GM12878 (cell line): ENCODE measurements around the gene GRIA4. TPM values are rescaled to one million over a fixed set of nuclear protein-coding genes. Genes with fewer than 3 reads are reported as not detected.

Source experiments
- ATF3 ChIP-seq: IDR thresholded peaks from 2 replicates; pipeline ENCODE4 v1.6.1; 2011; ENCODE audit warnings: low read depth, mild to moderate bottlenecking, low read length, moderate library complexity, borderline replicate concordance; ENCODE audit errors: extremely low read depth
- CHD1 ChIP-seq: IDR thresholded peaks from 2 replicates; pipeline ENCODE4 v1.6.1; 2012; ENCODE audit warnings: low read depth, low read length, improper control_type of control experiment
- CREM ChIP-seq: IDR thresholded peaks from 2 replicates; pipeline ENCODE4 v1.6.1; 2014; ENCODE audit warnings: antibody characterized with exemption, low read depth
- EZH2 ChIP-seq: IDR thresholded peaks from 2 replicates; pipeline ENCODE4 v1.6.1; 2012; ENCODE audit warnings: low read depth, mild to moderate bottlenecking, control low read depth, inconsistent platforms, low read length, borderline replicate concordance; ENCODE audit not compliant: control insufficient read depth
- FOS ChIP-seq: IDR thresholded peaks from 3 replicates; pipeline ENCODE4 v1.6.1; 2011; ENCODE audit warnings: borderline replicate concordance; ENCODE audit not compliant: insufficient read length; ENCODE audit errors: extremely low read depth
- GABPA ChIP-seq: IDR thresholded peaks from 2 replicates; pipeline ENCODE4 v1.6.1; 2014; ENCODE audit warnings: antibody characterized with exemption, low read depth, mild to moderate bottlenecking, inconsistent platforms
- HDAC2 ChIP-seq: fragments of 200-600 bp; sonication (generic); IDR thresholded peaks from 2 replicates; pipeline ENCODE4 v1.6.1; 2017
- HDGF ChIP-seq: fragments of 450-650 bp; IDR thresholded peaks from 2 replicates; pipeline ENCODE4 v1.6.1; 2016; ENCODE audit warnings: antibody characterized with exemption
- HSF1 ChIP-seq: fragments of 150-350 bp; IDR thresholded peaks from 2 replicates; pipeline ENCODE4 v1.6.1; 2014; ENCODE audit warnings: mild to moderate bottlenecking, low read depth, low read length
- IKZF2 ChIP-seq, 2 experiments: fragments of 450-650 bp; IDR thresholded peaks; 2 replicates each; pipeline ENCODE4 v1.6.1; 2017; ENCODE audit warnings: mild to moderate bottlenecking in 2 of 2, moderate library complexity in 2 of 2
- JUND ChIP-seq: IDR thresholded peaks from 2 replicates; pipeline ENCODE4 v1.6.1; 2012; ENCODE audit warnings: low read depth, mild to moderate bottlenecking, low read length, improper control_type of control experiment, moderate library complexity
- KAT2A ChIP-seq: conservative IDR thresholded peaks from 2 replicates; pipeline ENCODE4 v1.6.1; 2011; ENCODE audit warnings: low read depth, low read length; ENCODE audit not compliant: control insufficient read depth
- MTA2 ChIP-seq: fragments of 450-650 bp; IDR thresholded peaks from 2 replicates; pipeline ENCODE4 v1.6.1; 2016; ENCODE audit warnings: low read depth, mild to moderate bottlenecking, moderate library complexity
- MYB ChIP-seq: fragments of 150-350 bp; IDR thresholded peaks from 2 replicates; pipeline ENCODE4 v1.6.1; 2014; ENCODE audit warnings: mild to moderate bottlenecking, low read depth, low read length, borderline replicate concordance
- POLR2A ChIP-seq: IDR thresholded peaks from 2 replicates; pipeline ENCODE4 v1.6.1; 2011; ENCODE audit warnings: low read depth, mild to moderate bottlenecking, low read length
- RFX5 ChIP-seq: IDR thresholded peaks from 2 replicates; pipeline ENCODE4 v1.6.1; 2011; ENCODE audit warnings: low read depth, low read length, improper control_type of control experiment
- TCF7 ChIP-seq: IDR thresholded peaks from 2 replicates; pipeline ENCODE4 v1.6.1; 2014; ENCODE audit warnings: antibody characterized with exemption, borderline replicate concordance
- USF2 ChIP-seq: IDR thresholded peaks from 2 replicates; pipeline ENCODE4 v1.6.1; 2011; ENCODE audit warnings: low read depth, low read length, improper control_type of control experiment, borderline replicate concordance
- WRNIP1 ChIP-seq: IDR thresholded peaks from 2 replicates; pipeline ENCODE4 v1.6.1; 2011; ENCODE audit warnings: low read depth, low read length, improper control_type of control experiment, borderline replicate concordance
- ZBTB33 ChIP-seq: fragments of 450-650 bp; IDR thresholded peaks from 2 replicates; pipeline ENCODE4 v1.6.1; 2017; ENCODE audit warnings: mild to moderate bottlenecking
- ZNF274 ChIP-seq: IDR thresholded peaks from one replicate; pipeline ENCODE4 v1.8.0; 2011; ENCODE audit not compliant: insufficient read length, insufficient read depth
- polyA plus RNA-seq, 11 experiments: library from polyadenylated mRNA; depleted of rRNA in 4 of 11; unstranded in 6 of 11; stranded (reverse) in 5 of 11; fragments of >200 nt; fragmentation: Nextera tagmentation in 4 of 11; fragmentation: Illumina TruSeq in 1 of 11; extraction: Ambion mirVana in 4 of 11; extraction: Trizol in 1 of 11; gene quantifications; 1 replicate in 1 of 11; 2 replicates in 10 of 11; pipeline versions ENCODE4 v1.2.1 to v1.2.3, GENCODE V29; 2011 to 2016; ENCODE audit warnings: inconsistent platforms in 2 of 11, missing spikeins in 2 of 11, low read depth in 1 of 11
- total RNA-seq, 4 experiments: library from RNA; depleted of rRNA in 3 of 4; stranded (reverse); fragments of >200 nt in 3 of 4; fragmentation: Illumina TruSeq in 1 of 4; extraction: Trizol in 1 of 4; gene quantifications; 2 replicates each; pipeline versions ENCODE4 v1.2.1 to v1.2.3, GENCODE V29; 2013 to 2021
- TF ChIP-seq, protein P1 (sequence below): fragments of 450-650 bp; IDR thresholded peaks from 2 replicates; pipeline ENCODE4 v1.6.1; 2017; ENCODE audit warnings: mild to moderate bottlenecking, low read depth, inconsistent platforms; ENCODE audit not compliant: poor library complexity, severe bottlenecking
- TF ChIP-seq, protein P2 (sequence below): IDR thresholded peaks from 2 replicates; pipeline ENCODE4 v1.6.1; 2011; ENCODE audit warnings: borderline replicate concordance, low read depth, mild to moderate bottlenecking, moderate library complexity, low read length; ENCODE audit not compliant: insufficient read depth, poor library complexity, severe bottlenecking

The GRIA4 gene
- total and polyA plus RNA-seq, 10 of the 15 experiments (the other 5 are each of a cell fraction or from before 2014, with no cell fraction given), result 0.04 TPM; not detected in 9

GRCh38 chr11:105740164-105740903 is 130.5 kb downstream of the GRIA4 start (continued):
- no peak for TF ChIP-seq WRNIP1
- TF ChIP-seq FOS, result no peak
- TF ChIP-seq ZBTB33, result no peak
- TF ChIP-seq, protein P1, sequence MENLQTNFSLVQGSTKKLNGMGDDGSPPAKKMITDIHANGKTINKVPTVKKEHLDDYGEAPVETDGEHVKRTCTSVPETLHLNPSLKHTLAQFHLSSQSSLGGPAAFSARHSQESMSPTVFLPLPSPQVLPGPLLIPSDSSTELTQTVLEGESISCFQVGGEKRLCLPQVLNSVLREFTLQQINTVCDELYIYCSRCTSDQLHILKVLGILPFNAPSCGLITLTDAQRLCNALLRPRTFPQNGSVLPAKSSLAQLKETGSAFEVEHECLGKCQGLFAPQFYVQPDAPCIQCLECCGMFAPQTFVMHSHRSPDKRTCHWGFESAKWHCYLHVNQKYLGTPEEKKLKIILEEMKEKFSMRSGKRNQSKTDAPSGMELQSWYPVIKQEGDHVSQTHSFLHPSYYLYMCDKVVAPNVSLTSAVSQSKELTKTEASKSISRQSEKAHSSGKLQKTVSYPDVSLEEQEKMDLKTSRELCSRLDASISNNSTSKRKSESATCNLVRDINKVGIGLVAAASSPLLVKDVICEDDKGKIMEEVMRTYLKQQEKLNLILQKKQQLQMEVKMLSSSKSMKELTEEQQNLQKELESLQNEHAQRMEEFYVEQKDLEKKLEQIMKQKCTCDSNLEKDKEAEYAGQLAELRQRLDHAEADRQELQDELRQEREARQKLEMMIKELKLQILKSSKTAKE, result no peak
- no peak for TF ChIP-seq POLR2A
- no peak for TF ChIP-seq TCF7
- TF ChIP-seq, protein P2, sequence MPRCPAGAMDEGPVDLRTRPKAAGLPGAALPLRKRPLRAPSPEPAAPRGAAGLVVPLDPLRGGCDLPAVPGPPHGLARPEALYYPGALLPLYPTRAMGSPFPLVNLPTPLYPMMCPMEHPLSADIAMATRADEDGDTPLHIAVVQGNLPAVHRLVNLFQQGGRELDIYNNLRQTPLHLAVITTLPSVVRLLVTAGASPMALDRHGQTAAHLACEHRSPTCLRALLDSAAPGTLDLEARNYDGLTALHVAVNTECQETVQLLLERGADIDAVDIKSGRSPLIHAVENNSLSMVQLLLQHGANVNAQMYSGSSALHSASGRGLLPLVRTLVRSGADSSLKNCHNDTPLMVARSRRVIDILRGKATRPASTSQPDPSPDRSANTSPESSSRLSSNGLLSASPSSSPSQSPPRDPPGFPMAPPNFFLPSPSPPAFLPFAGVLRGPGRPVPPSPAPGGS, result no peak
- TF ChIP-seq HDAC2, result no peak
- TF ChIP-seq IKZF2 (IDR thresholded peaks at IDR 0.05), result peak in 1 of 2 experiments; percentile 62; a peak in 1 of 4 replicates
- no peak for TF ChIP-seq ZNF274
- TF ChIP-seq ATF3, result no peak
- TF ChIP-seq HDGF, result no peak
- no peak for TF ChIP-seq USF2
- peak; percentile 76 for TF ChIP-seq MTA2
- TF ChIP-seq KAT2A, result no peak
- TF ChIP-seq EZH2, result no peak
- TF ChIP-seq JUND, result no peak
- no peak for TF ChIP-seq HSF1
- no peak for TF ChIP-seq GABPA
- no peak for TF ChIP-seq MYB
- TF ChIP-seq CREM, result no peak
- TF ChIP-seq RFX5, result no peak
- TF ChIP-seq CHD1, result no peak
